Measurements from ENCODE around the gene KCNH2.
"Not testable (repeated sequence)": the region's sequence is repeated elsewhere in the genome, so short reads cannot be mapped to it uniquely, and the experiment has no call there.

Gene KCNH2

GRCh38 chr7:150924369-150924781 is 53.7 kb downstream of the KCNH2 start:
- no peak for DNase-seq

- no peak for DNase-seq
Observed at GRCh38 chr7:150923802-150924201, 54.3 kb downstream of the KCNH2 start.

- DNase-seq = no peak
Observed at GRCh38 chr7:150923196-150923595, 54.9 kb downstream of the KCNH2 start.

GRCh38 chr7:150919160-150919559 is 59.0 kb downstream of the KCNH2 start:
- no peak for DNase-seq

- DNase-seq = no peak
Observed at GRCh38 chr7:150918378-150918777, 59.7 kb downstream of the KCNH2 start.

GRCh38 chr7:150917969-150918368 is 60.2 kb downstream of the KCNH2 start:
- DNase-seq = no peak

GRCh38 chr7:150916670-150917069 is 61.5 kb downstream of the KCNH2 start:
- no peak for DNase-seq

GRCh38 chr7:150914966-150915365 is 63.2 kb downstream of the KCNH2 start:
- DNase-seq = no peak

GRCh38 chr7:150914196-150914595 is 63.9 kb downstream of the KCNH2 start:
- no peak for DNase-seq

GRCh38 chr7:150912427-150912826 is 65.7 kb downstream of the KCNH2 start:
- no peak for DNase-seq

GRCh38 chr7:150911590-150912267 is 66.4 kb downstream of the KCNH2 start:
- DNase-seq = no peak

- no peak for DNase-seq
Observed at GRCh38 chr7:150910996-150911422, 67.1 kb downstream of the KCNH2 start.

- DNase-seq = not testable (repeated sequence)
Observed at GRCh38 chr7:150910305-150910995, 67.7 kb downstream of the KCNH2 start.

GRCh38 chr7:150909200-150909995 is 68.7 kb downstream of the KCNH2 start:
- no peak for DNase-seq

- DNase-seq = no peak
Observed at GRCh38 chr7:150908173-150908572, 69.9 kb downstream of the KCNH2 start.

GRCh38 chr7:150904011-150904909 is 73.9 kb downstream of the KCNH2 start:
- no peak for DNase-seq

GRCh38 chr7:150903606-150904005 is 74.5 kb downstream of the KCNH2 start:
- no peak for DNase-seq

GRCh38 chr7:150902078-150903033 is 75.8 kb downstream of the KCNH2 start:
- no peak for DNase-seq

- no peak for DNase-seq
Observed at GRCh38 chr7:150901160-150902035, 76.7 kb downstream of the KCNH2 start.

GRCh38 chr7:150900675-150901074 is 77.4 kb downstream of the KCNH2 start:
- no peak for DNase-seq
